GM19467 (cell line): ENCODE data around the gene ZNF503.

Experiments
- ATAC-seq: cut with Tn5 transposase; IDR thresholded peaks from one replicate; pipeline ENCODE4 v1.9.1; 2021; ENCODE audit warnings: mild to moderate bottlenecking, moderate library complexity; ENCODE audit not compliant: unreplicated experiment

ZNF503 gene

DNA sequence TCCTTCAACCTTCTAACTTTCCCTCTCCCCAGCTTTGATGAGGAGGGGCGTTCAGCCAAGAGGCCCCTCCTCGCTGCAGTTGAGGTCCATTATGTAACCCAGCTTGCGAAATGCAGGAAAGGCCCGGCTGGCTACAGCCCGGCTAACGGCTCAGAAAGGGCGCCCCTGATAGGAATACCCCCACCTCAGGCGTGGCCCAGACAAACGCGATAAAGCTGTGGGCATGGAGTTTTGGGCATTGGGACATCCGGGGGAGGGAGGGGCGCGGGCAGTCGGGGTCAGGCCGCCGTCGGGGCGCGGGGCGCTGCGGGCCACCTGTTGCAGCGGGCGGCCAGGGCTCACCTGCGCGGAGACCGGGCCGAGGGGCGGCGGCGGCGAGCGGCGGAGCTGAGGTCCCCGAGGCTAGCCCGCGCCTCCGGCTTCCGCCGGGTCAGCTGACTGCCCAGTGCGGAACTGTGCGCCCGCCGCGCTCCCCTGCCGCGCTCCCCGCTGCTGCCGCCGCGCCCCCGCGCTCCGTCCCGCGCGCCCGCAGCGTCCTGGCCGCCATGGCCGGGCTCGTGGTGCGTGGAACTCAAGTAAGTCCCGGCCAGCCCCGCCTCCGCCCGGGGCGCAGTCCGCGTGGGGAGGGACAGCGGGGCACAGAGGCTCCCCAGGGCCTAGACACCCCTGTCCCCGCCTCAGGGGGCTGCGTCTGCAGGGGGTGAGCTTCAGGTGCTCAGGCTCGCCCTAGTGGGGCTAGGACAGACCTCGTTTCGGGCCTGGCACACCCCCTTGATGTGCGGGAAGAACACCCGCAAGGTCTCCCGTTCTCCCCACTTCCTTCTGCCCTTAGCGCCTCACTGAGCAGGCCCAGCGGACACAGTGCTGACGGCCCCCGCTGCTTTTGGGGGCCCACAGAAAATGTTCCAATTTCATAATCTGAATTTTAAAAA lies 29.9 kb upstream of the ZNF503 start, which contains the start of gene LRMDA:
Gene LRMDA (plus strand): TSS at position 445 of the 932 bp plus-strand sequence.
- no peak for ATAC-seq

DNA sequence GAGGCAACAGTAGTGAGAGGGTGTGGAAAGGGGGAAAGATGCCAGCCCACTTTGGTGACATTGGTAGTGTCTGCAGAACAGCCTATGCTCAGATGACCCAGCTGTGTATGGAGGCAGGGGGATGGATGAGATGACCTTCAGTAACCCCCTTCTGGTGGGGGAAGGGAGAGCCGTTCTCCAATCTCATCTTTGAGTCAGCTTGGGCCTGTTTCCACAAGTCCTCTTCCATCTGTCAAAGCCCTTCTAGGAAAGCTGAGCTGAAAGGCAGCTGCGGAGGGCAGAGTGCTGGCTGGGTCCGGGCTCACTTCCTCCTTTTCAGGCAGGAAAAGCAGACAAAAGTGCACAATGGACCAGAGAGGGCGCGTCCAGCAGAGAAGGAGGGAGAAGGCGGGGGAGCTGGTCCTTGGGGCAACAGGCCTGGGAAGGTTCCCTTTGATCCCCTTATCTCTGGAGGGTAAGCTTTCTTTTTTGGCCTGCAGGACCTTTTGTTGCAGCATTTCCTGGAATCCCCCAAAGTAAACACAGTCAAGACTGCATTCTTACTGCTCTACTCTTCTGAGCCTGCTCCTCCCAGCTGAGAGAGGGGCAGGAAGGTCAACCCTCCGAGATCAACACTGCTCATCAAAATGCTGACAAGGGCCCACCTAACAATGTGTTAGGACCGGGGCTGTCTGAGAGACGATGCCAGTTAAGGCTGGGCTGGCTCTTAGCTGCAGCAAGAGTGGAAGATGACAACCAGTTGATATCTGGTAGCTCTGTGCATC lies 28.6 kb upstream of the ZNF503 start:
- no peak for ATAC-seq

DNA sequence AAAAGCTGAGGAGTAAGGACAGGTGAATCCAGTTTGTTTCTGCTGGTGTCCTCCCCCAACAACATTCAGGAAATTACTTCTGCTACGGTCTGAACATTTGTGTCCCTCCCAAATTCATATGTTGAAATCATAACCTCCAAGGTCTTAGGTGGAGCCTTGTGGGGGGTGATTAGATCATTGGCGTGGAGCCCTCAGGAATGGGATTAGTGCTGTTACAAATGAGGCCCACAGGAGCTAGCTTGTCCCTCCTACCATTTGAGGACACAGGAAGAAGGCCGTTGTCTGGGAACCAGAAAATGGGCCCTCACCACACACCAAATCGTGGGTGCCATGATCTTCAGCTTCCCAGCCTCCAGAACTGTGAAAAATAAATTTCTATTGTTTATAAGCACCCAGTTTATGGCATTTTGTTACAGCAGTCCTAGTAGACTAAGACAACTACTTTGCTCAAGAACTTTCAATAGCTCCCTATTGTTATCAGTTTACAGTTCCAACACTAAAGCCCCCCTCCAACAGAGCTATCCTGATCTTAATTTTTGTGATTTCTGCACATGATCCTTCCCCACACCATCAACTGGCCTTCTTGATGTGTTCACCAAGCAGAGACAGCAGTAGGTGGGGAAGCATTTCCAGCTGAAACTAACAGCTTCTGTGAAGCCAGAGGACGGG lies 27.7 kb upstream of the ZNF503 start:
- no peak for ATAC-seq

DNA sequence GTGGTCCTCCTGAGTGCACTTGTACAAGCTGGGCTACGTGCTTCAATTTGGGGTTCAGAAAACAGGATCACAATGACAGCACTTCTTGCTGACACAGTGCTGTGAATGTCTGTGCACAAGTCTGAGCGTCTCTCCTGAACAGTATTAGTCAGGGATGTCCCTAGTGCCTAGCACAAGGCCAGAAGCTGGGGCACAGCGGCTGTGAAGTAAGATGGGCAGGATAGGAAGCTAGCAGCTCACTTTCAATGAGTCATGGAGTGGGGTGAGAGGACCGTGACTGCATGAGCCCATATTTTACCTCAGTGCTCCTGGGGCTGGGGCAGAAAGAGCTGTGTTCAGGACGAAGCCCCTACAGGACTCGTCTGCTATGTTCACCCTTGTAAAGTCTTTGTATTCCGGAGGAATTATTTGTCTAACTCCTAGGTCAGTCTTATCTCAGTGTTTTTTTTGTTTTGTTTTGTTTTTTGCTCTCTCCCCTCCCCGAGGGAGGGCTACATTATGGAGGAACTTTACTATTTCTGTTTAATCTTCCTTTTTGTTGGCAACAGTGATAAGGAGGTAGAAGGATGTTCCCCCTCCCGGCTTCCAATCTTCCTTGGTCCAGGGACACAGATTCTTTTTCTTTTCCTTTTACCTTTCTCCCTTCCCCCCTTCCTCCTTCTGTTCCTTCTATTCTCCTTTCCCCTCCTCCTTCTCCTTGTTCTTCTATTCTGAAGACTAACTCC lies 27.0 kb upstream of the ZNF503 start:
- no peak for ATAC-seq

DNA sequence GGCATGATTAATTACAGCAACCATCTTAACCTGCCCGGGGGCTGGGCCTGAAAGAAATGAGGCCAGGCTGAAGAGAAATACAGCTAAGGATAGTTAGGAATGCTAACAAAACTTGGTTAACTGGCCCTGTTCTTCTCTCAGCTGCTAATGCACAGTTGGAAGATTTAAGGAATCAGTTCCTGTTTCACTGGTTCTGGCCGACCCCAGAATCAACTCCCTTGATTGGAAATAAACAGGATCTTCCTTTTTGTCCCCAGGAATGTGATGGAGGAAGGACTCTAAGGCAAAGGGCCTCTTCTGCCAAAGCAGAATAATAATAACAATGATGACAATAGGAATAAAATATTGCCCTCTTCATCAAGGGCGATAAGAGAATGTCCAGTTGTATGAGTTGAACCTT lies 26.4 kb upstream of the ZNF503 start:
- no peak for ATAC-seq

DNA sequence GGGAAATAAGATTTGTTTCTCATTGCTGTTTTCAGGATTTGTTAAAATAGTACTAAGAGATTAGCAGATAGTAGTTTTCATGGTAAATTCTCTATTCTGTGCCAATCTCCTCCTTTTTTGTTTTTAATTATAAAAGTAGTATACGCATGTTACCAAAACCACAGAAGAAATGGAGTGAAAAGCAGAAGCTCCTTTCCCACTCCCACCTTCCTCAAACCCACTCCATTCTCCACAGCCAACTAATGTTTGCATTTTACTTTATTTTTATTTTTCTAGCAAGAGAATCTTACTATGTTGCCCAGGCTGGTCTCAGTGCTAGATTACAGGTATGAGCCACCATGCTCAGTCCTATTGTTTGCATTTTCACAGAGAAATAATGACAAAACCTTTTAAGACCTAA lies 25.3 kb upstream of the ZNF503 start:
- ATAC-seq: no peak

DNA sequence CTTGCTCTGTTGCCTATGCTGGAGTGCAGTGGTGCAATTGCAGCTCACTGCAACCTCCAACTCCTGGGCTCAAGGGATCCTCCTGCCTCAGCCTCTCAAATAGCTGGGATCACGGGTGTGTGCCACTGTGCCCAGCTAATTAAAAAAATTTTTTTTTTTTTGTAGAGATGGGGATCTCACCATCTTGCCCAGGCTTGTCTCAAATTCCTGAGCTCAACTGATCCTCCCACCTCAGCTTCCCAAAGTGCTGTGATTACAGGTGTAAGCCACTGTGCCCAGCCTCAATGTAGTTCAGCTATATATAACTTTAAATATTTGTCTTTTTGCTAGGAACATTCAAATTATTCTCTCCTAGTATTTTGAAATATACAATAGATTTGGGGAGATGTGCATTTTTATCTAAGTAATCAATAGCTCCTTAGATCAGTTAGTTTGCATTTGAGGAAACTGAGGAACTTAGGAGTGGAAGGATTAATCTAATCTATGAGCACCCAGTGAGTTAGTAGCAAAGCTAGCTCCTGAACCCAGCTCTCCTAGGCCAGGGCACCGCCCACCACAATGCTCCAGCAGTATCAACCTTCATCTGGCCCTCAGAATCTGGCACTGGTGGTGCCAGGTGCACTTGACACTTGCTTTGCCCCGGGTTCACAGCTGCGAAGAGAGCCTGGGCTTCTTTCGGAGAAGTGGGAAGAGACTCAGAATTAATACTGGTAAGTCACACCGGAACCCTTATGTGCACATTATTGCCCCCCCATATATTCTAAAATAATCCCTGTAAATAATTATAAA lies 23.9 kb upstream of the ZNF503 start:
- ATAC-seq: no peak

DNA sequence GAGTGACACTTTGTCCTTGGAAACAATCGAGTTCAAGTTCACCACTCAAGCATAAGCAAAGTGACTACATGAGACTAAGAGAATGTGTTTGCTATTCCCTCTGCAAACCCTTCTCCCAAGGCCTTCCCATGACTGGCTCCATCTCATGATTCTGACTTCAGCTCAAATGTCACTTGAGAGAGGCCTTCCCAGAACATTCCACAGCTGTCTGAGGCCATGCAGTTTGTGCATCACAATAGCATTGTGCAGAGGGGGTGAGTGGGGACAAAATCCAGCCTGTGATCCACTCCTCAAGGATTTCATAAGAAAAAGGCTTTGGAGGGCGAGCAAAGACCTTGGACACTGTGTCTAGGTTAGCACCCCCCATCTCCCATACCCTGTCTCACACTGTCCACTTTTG lies 23.0 kb upstream of the ZNF503 start:
- ATAC-seq: no peak

DNA sequence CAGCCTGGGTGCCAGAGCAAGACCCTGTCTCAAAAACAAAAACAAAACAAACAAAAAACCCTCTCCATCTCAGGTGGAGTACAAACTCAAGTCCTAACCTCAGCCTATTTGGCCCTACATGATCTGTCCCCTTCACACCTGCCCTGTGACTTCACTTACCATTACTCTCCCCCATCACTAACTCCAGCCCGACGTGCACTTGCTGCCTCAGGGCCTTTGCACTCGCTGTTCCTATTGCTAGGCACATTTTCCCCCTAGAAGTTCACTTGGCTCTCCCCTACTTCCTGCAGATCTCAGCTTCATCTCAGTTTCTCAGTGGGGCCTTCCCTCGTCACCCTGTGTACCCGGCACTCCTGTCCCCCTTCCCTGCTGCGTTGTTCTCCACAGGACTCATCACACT lies 21.3 kb upstream of the ZNF503 start:
- no peak for ATAC-seq

DNA sequence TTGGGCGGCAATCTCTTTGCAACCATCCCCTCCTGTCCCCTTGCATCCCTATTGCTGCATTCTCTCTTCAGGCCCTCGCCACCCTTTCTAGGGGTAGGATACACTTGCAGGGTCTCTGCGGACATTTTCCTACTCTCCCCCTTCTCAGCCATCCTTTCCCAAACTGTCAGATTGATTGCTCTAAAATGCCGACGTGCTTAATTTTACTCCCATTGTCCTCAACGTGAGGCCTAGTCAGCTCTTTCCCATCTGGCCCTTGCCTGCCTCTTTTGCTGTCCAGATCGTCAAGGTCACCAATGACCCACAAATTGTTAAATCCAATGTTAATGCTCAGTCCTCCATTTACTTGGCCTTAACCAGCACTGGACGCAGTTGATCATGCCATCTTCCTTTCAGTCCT lies 17.1 kb upstream of the ZNF503 start:
- no peak for ATAC-seq

DNA sequence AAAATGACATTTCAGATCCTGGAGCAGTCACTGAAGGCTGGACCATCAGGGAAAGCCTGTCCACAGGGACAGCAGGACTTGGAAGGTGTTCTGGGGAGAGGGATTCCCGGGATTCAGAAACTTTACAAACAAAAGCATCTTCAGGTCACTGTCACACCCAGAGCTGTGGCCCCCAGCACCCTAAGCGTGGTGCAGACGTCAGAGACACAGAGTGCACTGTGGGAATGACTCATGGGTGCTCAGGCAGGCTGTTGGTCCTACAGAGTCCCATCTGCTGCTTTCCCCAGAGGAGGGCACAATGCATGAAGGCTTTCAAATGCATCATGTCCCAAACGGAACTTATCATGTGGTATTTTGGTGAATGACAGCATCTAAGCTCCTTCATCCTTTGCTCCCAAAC lies 16.7 kb upstream of the ZNF503 start:
- ATAC-seq: no peak

DNA sequence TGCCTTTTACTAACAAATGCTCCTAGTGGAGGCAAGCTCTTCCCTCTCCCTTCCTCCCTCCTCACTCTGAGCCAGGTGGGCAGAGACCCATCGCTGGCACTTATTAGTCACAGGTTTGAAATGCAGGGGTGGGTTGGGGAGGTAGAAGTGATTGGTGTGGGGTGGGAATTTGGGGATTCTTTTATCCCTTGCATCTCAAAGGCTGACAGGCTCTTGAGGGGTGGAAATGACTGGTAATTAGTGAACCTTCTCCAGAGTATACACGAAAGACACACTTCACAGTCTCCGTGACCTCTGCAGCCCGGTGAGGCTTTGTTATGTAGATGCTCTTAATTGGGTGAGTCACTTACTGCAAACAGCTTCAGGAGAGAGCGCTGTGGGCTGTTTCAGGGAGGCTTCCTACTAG lies 16.0 kb upstream of the ZNF503 start:
- no peak for ATAC-seq

DNA sequence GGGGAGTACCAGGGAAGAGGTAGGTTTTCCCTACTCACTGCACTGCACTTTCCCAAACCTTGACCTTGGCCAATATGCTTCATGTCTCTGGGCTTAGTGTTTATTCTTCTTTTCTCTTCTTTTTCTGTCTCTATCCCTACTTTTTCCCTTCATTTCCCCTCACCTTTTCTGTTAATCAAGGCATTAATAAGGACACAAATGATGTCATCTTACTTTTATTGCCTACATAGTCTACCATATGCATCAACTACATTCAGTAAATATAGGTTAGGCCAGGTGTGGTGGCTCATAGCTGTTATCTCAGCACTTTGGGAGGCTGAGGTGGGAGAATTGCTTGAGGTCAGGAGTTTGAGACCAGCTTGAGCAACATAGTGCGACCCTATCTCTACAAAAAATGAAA lies 13.0 kb upstream of the ZNF503 start:
- ATAC-seq: no peak

DNA sequence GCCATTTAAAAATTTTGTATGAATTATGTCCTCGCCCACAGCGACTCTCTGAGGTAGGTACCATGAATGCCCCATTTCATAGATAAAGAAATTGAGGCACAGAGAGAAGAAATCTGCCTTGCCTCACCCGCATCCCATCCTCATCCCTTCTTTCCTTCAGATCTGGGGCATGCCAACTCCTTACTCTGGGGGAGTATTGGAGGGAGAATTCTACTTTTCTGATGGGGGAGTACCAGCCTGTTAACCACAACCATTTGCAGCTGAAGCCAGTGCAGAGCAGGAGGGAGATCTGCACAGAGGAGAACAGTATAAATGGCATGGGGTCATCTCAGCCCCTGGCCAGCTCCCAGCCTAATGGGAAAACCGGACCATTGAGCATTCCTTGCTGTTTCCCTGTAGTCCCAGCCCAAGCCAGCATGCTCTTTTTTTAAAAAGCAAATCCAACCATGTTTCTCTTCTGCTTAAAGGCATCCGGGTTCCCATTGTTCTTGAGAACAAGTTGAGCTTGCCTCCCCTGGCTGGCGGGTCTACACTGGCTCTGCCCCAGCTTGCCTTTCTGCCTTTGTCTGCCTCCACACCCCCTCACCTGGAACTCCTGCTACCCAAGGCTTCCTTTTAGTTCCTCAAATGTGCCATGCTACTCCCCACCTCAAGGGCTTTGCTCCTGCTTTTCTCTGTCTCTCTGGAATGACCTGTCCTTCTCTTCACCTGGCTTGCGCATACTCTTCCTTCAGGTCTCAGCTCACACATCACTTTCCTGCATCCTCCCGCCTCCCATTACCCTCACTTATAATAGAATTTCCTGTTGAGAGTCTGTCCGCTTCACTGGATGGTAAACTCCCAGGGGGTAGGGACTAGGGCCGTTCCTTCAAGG lies 8.8 kb upstream of the ZNF503 start:
- ATAC-seq: no peak

DNA sequence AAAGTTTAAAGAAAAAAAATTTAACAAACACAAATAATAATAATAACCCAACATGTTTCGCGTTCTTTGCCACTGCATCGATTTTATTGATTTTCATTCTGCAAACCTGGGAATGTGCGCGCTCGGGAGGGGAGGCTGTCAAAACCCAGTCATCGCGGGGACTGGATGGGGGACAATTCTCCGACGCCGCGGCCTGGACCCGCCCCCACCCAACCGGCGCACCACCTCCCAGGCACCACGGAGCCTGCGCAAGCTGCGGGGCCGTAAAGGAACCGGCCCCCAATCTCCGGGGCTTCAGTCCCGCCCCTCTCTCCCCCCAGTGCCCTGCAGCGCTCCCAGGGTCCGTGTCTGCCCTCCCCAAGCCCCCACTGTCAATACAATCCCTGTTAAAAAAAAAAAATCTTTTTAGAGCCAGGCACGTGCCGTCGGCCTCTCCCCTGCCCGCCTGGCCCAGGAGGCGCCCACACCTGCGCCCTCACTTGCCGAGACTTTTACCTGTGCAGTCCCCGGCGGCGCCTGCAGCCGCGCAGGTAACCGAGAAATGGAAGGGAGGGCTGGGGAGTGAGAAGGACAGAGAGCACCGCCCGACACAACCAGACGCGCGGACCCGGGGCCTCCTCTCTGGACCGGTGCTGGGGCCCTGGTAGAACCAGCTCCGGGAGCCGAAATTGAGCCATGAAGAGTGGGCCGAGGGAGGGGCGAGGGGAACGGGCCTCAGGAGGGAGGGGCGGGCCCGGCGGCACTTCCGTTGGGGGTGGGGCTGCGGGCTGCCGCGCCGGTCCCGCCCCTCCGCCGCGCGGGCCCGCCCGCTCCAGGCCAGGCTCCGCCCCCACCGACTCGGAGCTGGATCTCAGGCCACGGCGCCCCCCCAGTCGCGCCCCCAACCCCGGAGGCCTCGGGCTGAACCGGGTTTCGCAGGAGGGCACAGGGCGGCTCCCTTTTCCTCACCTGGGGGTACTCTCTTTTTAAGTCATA lies 7.6 kb upstream of the ZNF503 start:
- no peak for ATAC-seq

DNA sequence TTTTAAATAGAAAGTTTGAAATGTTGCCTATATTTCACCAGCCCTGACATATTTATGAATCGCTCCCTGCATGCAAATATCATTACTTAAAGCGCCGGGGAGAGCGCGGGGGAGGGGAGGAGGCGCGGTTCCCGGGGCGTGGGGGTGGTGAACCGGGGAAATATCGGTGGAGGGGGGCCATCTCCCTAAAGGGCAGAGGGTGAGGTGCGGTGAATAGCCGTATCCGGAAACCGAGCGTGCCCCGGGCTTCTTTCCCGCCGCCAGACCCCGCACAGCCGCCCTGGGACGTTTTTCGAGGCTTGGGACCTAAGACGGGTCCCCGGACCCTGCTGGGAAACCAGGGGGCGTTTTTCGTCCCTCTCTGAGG lies 6.9 kb upstream of the ZNF503 start:
- no peak for ATAC-seq

DNA sequence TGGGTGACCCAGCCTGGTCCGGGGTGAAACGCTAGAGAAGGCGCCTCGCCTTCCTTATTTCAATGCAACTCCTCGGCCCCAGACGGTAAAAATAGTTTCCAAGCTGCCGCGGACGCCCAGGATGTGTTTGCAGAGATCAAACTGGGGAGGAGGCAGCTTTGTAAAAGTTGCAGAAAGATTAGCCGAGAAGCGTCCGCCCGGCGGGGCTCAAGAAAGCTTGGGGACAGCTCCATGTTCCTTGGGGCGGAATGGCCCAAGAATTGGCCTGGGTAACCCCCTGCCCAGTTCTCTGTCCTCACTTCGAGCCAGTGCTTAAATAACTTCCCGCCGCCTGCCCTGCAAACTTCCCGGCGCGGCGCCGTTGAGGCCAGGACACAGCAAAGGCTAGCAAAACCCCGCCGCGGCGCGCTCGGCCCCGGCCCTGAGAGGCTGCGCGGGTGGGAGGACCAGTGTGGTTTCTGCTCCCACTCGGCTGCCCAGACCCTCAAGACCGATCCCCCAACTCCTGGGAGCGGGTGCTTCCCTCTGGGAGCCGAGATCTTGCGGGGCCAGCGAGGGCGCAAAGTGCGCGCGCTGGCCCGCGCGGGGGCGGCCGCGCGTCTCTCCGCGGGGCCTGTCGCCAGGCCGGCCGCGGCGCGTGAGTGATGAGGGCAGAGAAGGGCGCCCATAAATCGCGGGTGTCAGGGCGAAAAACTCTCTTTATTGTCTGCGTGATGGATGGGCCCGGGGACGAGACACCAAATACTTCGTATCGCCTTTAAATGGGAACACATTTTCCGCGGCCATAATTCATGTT lies 6.3 kb upstream of the ZNF503 start:
- no peak for ATAC-seq
